Stimulated activated CD8-positive, alpha-beta memory T cell treated with anti-CD3 and anti-CD28 coated beads, Interleukin-7, amount 100 ng/mL, for 4 hours (primary cell): ENCODE results near the gene ANTXR1.

Experiments
- DNase-seq, 2 donors: peaks; one replicate each; pipeline ENCODE4 v3.0.0-alpha.2; 2020; ENCODE audit warnings: low read depth in 2 of 2

ANTXR1 gene

DNA sequence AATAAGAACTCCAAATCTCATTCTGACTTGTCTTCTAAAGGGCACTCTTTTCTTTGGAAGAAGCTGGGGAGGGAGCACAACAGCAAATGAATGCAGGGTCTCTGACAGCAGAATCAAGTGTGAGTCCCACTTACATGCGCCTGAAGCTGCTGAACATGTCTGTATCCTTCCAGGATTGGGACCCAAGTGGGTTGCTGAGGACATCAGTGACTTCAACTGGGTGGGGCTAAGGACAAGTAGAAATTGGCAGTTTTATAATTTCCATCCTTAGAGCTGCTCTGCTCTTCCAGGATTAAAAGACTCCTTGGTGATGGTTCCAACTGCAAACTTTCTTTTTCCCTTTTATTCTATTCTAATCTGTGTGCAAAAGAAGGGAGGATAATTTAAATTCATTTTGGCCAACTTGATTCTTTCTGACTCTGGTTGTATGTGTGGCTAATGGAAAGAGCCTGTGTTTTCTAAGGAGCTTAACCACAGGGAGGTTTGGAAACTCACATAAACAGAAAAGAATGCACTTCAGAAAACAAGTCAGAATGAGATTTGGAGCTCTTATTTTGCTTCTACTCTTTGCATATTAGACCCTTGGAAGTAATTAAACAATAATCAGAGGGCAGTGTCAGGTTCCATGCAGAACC, 20.6 kb downstream of the ANTXR1 start:
- DNase-seq, result no peak

DNA sequence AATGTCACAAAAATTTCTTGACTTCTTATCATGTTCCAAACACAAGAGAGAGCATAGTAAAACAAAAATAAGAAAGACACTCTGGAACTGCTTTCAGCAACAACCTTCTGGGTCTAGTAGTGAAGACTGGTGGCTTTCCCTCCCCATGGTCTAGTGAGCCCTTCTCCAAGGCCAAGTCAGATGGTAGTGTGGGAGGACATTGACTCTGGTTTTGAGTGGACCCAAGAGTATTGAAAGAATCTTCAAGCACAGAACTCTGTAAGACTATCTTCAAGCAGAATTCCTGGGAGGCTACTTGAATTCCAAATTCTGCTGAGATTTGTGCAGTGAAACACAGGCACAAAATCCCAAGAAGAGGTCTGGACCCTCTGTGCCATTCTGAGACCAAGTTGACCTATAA, 21.1 kb downstream of the ANTXR1 start:
- DNase-seq, result no peak

DNA sequence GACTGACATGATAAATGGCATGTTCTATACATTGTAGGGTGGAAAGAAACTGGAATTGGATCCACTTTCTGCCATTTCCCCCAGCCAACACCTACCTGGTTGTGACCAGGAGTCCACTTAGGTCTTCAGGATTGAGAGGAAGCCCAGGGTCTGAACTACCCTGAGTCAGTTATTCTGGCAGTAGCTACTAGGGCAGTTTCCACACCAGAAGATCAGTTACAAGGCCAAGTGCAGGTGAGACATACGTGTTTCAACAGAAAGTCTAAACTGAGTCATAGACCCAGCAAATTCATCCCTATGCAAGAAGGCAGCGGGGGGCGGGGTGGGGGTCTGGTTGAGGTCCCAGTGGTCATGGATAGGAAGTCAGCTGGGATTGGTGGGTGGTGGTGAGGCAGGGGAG, 21.9 kb downstream of the ANTXR1 start:
- DNase-seq, result no peak

DNA sequence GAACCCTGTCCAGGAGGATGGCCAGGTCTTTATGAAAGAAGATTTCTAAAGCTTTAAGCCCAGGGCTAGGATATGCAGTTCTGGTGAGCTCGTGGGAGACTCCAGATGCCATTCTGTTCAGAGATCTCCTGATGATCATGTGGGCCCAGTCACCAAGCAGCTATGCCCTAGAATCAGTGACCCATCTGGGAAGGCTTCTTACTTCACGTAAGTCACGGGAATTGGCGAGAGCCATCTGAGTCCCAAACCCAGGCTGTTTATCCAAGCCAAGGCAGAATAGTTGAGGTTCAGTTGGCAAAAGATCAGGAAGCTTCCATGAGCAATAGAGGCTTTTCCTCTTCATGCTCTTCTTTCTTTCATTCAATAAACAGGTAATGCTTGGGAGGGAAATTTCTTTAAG, 23.9 kb downstream of the ANTXR1 start:
- no peak for DNase-seq

DNA sequence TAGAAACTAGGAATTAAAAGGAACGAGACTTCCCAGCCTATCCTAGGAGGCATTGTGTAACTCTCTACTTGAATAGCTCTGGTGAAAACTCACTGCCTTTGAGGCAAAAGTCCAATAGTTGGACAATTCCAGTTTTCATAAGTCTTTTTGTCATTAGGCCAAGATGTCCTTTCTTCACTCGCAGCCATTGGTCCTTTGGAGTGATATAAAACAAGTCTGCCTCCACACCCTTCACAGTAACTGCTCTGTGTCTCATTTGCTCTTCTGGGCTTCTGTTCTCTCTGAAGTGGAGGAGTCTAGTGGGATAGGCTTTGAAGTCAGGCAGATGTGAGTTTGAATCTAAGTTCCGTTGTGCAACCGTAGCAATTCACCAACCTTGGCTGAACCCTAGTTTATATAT, 28.2 kb downstream of the ANTXR1 start:
- no peak for DNase-seq

DNA sequence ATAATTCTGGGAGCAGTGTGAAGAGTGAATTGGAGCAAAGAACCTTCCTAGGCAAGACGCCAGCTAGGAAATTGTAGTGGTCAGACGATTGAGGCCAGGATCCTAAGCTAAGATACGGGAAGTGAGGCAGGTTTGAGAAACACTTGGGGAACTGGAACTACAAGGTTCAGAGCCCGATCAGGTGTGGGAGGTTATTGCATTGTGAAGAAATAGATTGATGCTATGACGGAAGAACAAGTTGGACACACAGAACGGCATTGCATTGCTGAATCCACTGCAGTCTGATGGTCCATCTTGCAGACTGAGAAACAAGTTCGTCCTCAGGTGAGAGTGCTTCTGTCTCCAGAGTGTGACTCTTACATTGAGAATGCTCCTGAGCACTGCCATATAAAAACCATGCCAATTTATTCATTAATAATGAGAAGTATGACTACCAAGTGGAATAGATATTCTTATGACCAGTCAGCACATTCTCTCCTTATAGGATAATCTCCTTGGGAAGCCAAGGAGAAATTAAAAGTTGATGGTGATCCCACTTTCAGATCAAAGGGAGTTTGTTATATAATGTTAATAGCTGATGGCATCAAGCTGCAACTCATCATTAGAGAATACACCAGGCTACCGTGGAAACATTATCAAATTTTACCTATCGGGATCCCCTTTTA, 30.9 kb downstream of the ANTXR1 start:
- DNase-seq, result no peak

DNA sequence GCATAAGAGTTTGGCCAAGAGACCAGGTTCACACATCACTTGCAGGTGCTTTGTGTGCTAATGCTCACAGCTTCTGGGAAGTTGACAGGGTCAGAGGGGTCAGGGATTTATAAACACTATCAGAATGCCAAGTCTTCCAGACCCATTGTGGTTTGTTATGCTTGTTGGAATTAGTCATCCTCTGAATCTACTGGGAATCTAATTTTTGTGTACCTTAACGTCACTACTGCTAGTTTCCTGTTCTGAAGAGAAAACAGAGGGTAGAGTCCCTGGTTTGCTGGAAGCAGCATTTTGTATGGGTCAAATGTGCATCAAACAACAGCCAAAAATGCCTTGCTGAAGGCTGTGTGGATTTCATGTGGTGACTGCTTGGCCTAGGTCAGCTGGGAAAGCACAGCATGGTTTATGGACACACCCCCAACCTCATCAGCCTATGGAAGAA, 33.3 kb downstream of the ANTXR1 start:
- no peak for DNase-seq

DNA sequence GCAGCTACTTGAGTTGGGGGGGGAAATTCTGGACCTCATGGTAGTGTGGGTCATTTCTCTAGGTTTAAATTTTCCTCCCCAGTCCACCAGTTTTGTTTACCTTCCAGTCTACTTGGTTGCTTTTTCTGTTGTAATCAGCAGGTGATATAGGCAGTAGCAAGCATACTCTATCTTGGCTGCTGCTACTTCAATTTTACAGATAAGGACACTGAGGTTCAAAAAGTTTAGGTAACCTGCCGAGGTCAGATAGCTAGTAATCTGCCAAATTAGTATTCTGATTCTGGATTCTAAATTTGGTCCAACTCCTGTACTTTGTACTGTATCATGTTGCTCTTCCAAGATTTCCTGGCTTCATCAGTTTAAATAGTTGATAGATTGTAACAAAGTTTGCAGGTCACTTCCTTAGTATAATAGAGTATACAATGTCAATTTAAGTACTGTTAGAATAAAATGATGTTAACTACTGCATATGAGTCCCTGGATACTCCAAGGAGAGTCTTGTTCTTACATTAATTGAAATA, 34.7 kb downstream of the ANTXR1 start:
- DNase-seq, result no peak

DNA sequence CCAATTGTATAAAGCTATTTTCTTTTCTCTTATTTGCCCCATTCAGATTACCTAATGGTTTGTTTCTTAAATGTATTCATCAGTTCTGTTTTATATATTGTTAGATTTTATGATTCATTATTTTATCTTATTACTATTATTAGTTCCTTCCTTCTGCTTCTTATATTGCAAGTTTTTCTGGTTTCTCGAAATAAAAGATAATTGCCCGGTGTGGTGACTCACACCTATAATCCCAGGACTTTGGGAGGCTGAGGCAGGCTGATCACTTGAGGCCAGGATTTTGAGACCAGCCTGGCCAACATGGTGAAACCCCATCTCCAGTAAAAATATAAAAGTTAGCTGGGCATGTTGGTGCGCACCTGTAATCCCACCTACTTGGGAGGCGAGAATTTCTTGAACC, 37.8 kb downstream of the ANTXR1 start:
- no peak for DNase-seq

DNA sequence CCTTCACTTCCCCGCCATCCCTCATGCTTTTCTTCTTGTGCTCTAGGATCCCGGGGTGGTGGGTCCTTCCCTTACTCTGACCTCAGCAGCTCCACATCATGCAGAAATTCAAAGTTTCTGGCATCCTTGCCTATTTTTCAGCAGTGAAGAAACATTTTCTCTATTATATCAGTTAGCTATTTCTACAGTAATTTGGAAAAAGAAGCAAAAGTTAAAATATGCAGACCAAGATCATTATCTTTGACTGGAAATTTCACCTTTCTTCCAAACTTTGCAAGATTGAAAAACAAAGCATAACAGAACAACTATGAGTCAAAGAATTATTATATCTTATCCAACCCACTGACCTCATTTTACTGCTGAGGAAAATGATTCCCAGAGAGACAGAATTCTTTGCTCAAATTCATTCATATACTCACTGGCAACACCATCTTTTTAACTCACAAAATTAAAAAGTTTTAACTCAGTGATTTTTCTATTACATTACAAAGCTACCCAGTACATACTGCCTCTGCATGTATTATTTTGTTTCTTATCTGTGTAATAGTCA, 40.5 kb downstream of the ANTXR1 start:
- DNase-seq, result no peak

DNA sequence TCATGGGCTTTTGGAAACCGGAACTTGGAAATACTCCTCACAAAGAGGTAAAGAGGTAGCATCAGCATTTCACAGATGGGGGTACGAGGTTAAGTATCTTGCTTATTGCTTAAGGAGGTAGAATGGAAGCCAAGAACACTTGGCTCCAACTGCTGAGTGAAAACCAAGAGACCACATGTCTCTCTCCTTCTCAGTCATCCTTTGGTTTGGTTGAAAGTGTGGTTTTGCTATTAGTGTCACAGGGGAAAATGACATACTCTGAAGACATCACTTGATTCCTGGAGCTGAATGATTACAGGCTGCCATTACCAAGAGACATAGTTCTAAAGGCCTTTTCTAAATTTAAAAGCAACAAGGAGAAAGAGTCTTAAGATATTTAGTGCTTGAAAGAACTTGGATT, 41.5 kb downstream of the ANTXR1 start:
- DNase-seq, result no peak

DNA sequence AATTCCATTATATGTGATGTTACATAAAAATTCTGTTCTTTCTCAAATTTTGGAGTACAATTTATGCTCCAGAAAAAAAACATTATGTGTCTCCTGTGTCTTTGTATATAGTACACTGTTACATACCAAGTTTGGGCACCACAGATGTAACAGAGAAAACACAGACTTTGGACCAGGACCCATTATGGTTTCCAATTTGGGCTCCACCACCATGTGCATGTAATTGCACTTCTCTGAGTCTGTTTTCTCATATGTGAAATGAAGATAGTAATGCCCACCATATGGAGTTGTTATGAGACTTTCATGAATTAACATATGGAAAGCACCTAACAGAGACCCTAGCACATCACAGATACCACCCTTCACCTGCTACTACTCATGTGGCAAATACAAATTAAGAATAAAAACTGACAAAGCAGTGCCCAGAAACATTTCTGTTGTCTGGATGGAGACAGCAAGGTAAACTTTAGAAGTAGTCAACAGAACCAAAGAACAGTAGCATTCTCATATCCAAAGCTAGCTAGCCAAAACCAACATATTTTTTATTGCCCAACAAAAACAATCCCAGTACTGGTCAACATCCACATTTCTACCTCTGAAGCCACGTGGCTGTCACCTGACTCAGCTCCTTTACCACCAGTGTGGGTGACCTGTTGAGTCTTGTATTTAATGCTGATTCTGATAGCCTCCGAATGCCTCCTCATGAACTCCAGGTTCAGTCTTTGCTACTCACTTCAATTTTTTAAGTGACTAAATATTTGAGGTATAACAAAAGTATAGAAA, 42.9 kb downstream of the ANTXR1 start:
- DNase-seq, result no peak

DNA sequence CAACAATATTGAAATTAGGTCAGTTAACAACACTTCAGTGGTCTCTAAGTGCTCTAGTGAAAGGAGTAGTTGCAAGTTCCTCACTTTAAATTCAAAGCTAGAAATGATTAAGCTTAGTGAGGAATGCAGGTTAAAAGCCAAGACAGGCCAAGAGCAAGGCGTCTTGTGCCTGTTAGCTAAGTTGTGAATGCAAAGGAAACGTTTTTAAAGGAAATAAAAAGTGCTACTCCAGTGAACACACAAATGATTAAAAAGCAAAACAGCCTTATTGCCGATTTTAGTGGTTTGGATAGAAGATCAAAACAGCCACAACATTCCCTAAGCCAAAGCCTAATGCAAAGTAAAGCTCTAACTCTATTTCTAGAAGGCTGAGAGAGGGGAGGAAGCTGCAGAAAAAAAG, 44.7 kb downstream of the ANTXR1 start:
- no peak for DNase-seq

DNA sequence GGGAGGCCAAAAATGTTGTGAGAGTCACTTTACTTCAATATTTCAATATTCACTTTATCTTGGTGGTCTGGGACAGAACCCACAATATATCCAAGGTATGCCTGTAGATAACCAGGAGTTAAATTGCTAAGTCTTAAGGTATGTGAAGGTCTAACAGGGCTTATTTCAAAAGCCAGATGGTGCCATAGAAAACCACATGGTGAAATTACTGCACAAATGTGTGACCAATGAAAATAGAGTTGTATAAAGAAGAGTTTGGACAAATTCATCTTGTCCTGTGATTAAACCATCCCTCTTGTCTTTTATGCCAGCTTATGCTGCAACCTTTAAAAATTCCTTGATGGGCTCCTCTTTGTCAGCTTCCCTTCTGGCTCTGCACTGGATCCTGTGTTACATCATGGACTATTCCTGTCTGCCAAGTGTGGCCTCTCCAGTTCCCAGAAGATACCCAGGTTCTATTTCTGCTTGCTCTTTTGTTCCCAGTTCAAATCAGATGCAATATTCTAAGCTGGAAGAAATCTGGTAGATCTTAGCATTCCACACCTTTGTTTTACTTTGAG, 46.8 kb downstream of the ANTXR1 start:
- no peak for DNase-seq

DNA sequence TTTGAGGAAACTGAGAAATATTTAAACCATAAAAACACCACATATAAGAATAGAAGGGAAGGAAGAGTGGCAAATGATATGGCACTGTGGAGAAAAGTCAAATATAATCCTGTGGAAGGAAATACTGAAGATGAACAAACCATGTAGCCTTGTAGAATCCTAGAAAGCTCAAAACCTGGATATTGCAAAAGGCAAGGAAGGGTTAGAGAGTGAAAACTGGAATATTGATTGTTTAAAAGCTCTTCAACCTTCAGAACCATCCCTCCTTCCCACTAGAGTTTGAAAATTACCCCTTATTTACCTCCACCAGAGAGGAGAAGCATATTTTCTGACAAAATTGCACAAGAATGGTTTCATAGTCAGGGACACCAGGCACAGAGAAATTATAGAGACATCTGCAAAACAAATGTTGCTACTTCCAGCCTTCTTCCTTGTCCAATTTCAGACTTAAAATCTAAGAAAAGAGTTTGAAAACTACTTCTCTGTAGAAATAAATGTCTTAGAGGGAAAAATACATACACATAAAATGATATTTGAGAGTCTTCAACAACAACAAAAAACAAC, 48.0 kb downstream of the ANTXR1 start:
- DNase-seq, result no peak

DNA sequence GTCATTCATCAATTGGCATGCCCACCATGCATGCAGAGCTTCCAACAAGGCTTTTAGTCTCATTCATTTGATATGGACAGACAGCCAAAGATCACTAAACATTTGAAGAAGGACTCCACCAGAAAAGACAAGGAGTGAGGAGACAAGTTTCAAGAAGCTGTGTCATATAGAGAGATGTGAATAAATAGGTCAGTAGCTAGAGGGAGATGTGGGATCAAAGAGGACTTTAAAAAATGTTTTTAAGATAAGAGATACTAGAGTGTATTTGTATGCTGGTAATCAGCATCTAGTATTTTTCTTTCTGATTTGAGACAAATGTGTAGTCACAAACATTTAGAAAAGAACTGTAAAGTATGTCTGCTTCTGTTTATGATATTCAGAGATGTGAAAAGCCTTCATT, 48.5 kb downstream of the ANTXR1 start:
- no peak for DNase-seq

DNA sequence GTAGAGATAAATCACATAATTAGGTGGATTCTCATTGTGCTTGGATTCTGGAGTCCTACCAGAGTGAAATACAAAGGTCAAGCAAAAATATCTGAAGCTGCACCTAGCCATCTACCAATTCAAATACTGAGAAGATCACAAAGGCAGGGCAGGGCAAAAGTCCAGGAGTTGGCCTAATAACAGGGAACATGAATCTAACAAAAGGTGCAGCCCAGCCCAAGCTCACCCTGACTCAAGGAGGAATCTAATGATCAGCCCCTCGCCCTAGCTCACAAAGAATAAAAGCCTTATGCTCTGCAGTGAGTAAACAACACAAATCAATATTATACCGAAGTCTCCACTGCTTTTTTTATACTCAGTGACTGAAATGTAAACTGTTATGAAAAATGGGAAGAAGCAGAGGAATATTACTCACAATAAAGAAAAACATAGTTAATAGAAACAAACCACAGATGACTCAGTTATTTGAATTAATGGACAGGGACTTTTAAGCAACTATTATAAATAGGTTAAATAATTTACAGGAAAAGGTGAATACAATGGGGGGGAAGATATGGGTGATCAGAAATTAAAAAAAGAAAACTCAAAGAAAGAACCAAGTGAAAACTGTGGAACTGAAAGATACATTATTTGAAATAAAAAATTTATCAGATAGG, 49.5 kb downstream of the ANTXR1 start:
- DNase-seq, result no peak

DNA sequence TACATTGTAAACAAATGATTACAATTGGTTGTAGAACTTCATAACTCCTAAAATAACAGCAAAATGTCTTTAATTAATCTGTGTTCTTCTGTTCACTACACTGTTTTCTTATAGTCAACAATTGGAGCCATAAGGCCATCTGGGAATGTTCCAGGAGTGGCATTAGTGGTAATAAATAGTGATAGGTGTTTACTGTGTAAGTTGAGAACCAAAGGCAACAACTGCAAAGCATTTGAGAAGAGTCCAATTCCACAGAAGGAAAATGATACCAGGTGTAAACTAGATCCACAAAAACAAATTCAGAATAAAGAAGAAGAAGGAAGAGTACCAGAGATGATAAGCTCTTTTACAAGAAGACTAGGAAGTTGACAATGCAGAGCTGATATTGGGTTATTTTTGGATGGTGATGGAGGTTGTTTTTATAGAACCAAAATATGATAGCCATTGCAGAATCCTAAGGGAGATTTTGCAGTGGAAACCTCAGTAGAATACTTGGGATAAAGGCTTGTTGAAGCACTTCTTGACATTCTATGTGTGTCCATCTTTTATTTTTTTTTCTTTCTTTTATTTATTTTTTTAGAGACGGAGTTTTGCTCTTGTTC, 52.9 kb downstream of the ANTXR1 start:
- no peak for DNase-seq

DNA sequence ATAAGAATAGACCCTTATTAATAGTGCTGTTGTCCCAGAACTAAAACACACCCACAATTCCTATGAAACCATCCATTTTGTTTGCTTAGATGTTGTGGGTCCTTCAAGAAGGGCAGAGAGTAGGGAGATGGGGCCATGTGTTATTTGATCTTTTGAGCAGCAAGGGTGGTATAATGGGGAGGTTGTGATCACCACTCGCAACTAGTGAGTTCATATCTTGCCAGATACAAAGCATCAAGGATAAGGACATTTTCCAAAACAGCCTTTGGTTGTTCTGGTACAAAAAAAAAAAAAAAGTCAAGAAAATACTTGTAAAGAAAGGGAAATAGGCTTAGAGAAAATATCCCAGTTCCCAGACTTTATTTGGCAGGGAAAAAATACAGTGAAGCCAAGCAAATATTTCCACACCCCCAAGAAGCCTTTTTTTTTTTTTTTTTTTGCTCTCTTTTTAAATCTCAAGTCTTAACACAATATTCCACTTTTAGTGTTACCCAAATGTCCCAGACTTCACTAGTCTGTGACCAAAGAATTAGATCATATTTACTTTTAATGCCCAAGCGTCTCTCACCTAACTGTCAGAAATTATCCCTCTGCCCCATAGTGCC, 54.1 kb downstream of the ANTXR1 start:
- DNase-seq, result no peak

DNA sequence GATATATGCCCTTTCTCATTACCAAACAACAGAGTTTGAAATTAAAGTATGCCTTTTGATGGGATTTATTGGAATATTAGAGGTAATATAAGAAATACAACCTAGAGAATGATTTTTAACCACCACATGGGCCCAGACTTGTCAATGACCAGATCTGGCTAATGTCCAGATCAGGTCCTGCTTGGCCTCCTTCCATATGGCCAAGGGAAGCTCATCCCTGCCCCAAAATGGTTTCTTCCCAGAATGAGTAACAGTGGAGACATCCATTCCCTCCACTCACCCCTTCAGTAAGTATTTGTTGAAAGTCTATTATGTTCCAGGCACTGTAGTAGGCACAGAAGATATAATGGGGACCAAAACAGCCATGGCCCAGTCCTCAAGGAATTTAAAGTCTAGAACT, 54.9 kb downstream of the ANTXR1 start:
- no peak for DNase-seq

DNA sequence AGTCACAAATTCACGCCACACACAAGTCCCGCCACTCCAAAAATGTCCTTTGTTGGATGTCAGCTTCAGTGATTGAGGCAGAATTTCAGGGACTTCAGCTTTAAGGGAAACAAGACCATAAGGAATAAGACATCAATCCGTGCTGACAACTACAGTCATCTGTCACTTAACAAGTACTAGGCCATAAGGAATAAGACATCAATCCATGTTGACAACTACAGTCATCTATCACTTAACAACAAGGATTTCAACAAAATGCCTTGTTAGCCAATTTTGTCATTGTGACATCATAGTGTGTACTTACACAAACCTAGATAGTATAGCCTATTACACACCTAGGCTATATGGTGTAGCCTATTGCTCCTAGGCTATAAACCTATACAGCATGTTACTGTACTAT, 58.0 kb downstream of the ANTXR1 start:
- DNase-seq, result no peak
